NCI-H2196 treated with DMSO at 0.1 percent for 48 hours (cell line): ENCODE results near the gene SMARCC2.
"Not testable (repeated sequence)": the region's sequence is repeated elsewhere in the genome, so short reads cannot be mapped to it uniquely, and the experiment has no call there.

Experiments
- DNase-seq: peaks from one replicate; lab custom pipeline; 2025; ENCODE audit not compliant: unreplicated experiment; lab: John Stamatoyannopoulos, UW

SMARCC2 gene

GRCh38 chr12:56126732-56127239 lies 62.5 kb downstream of the SMARCC2 start:
- no peak for DNase-seq

GRCh38 chr12:56124133-56124532 lies 65.2 kb downstream of the SMARCC2 start:
- no peak for DNase-seq

GRCh38 chr12:56122637-56123036 lies 66.6 kb downstream of the SMARCC2 start:
- no peak for DNase-seq

GRCh38 chr12:56121204-56121870 lies 67.9 kb downstream of the SMARCC2 start:
- no peak for DNase-seq

- no peak for DNase-seq
Measured at GRCh38 chr12:56120158-56120846, 69.0 kb downstream of the SMARCC2 start.

GRCh38 chr12:56119361-56119796 lies 69.9 kb downstream of the SMARCC2 start:
- DNase-seq: peak; percentile 69

- DNase-seq: no peak
Measured at GRCh38 chr12:56118688-56119357, 70.5 kb downstream of the SMARCC2 start.

- peak; percentile 98 for DNase-seq
Measured at GRCh38 chr12:56117778-56118687, 71.2 kb downstream of the SMARCC2 start, which contains the start of gene ZC3H10. Gene ZC3H10 (plus strand): TSS chr12:56118266. CDS start chr12:56120563, 2,297 bp downstream.

GRCh38 chr12:56117082-56117706 lies 72.1 kb downstream of the SMARCC2 start:
- DNase-seq: not testable (repeated sequence)

GRCh38 chr12:56116267-56117081 lies 72.8 kb downstream of the SMARCC2 start, which contains the start of gene RPL41:
Gene RPL41 (plus strand): TSS chr12:56116633.
- DNase-seq: peak; percentile 90

- no peak for DNase-seq
Measured at GRCh38 chr12:56115329-56115728, 74.0 kb downstream of the SMARCC2 start.

- no peak for DNase-seq
Measured at GRCh38 chr12:56114084-56114483, 75.2 kb downstream of the SMARCC2 start.
